GM23338 (cell line): ENCODE results near the gene ADAMTS5. TPM values are rescaled to one million over a fixed set of nuclear protein-coding genes. Genes with fewer than 3 reads are reported as not detected.

Source experiments
- ATAC-seq: fragments of 200-7000 bp; cut with Tn5 transposase; 3 replicates; pipeline ENCODE4 v1.9.1; 2020
- DNase-seq: peaks from one replicate; pipeline ENCODE4 v3.0.0-alpha.2; 2015; ENCODE audit warnings: low spot score
- H2AFZ ChIP-seq: fragments of 200-600 bp; sonication (generic); 2 replicates; pipeline ENCODE4 v1.8.0; 2016; ENCODE audit warnings: antibody characterized with exemption, mild to moderate bottlenecking, moderate library complexity
- H3F3A ChIP-seq: fragments of 200-600 bp; sonication (generic); replicated peaks from 2 replicates; pipeline ENCODE4 v1.8.0; 2017; ENCODE audit warnings: antibody characterized with exemption, mixed run types, low read depth
- H3K27ac ChIP-seq: fragments of 200-600 bp; sonication (generic); 2 replicates; pipeline ENCODE4 v1.6.1; 2016; ENCODE audit warnings: low read depth
- H3K27me3 ChIP-seq: fragments of 200-600 bp; sonication (generic); 2 replicates; pipeline ENCODE4 v1.8.0; 2016; ENCODE audit warnings: mild to moderate bottlenecking, mixed run types, moderate library complexity; ENCODE audit not compliant: insufficient read depth
- H3K36me3 ChIP-seq: fragments of 200-600 bp; sonication (generic); 2 replicates; pipeline ENCODE4 v1.8.0; 2016; ENCODE audit warnings: mild to moderate bottlenecking; ENCODE audit not compliant: insufficient read depth
- H3K4me1 ChIP-seq: fragments of 200-600 bp; sonication (generic); 2 replicates; pipeline ENCODE4 v1.8.0; 2016; ENCODE audit warnings: mild to moderate bottlenecking, moderate library complexity; ENCODE audit not compliant: insufficient read depth
- H3K4me2 ChIP-seq: fragments of 200-600 bp; sonication (generic); 2 replicates; pipeline ENCODE4 v1.7.1; 2017; ENCODE audit warnings: mixed run types
- H3K4me3 ChIP-seq: fragments of 200-600 bp; sonication (generic); 2 replicates; pipeline ENCODE4 v1.6.1; 2016; ENCODE audit warnings: mixed run types
- H3K79me2 ChIP-seq: fragments of 200-600 bp; sonication (generic); replicated peaks from 2 replicates; pipeline ENCODE4 v1.8.0; 2017; ENCODE audit warnings: mild to moderate bottlenecking; ENCODE audit not compliant: insufficient read depth
- H3K9me2 ChIP-seq: fragments of 200-600 bp; sonication (generic); 2 replicates; pipeline ENCODE4 v1.8.0; 2017; ENCODE audit not compliant: insufficient read depth
- H4K20me1 ChIP-seq: fragments of 200-600 bp; sonication (generic); replicated peaks from 2 replicates; pipeline ENCODE4 v1.8.0; 2017; ENCODE audit warnings: mild to moderate bottlenecking; ENCODE audit not compliant: insufficient read depth
- H3K27ac Mint-ChIP-seq: 2 replicates; pipeline ENCODE4 v1.8.0; 2020; ENCODE audit warnings: inconsistent platforms, mild to moderate bottlenecking, moderate library complexity, mixed read lengths
- H3K27me3 Mint-ChIP-seq: 3 replicates; pipeline ENCODE4 v1.8.0; 2022; ENCODE audit warnings: low read depth, mild to moderate bottlenecking, moderate library complexity, mixed read lengths, inconsistent platforms; ENCODE audit not compliant: insufficient read depth, poor library complexity
- H3K36me3 Mint-ChIP-seq: 3 replicates; pipeline ENCODE4 v1.8.0; 2021; ENCODE audit warnings: low read depth, mild to moderate bottlenecking, inconsistent platforms, moderate library complexity, mixed read lengths
- H3K4me1 Mint-ChIP-seq: 3 replicates; pipeline ENCODE4 v1.8.0; 2020; ENCODE audit warnings: mild to moderate bottlenecking, inconsistent platforms, mixed read lengths
- H3K4me3 Mint-ChIP-seq: 3 replicates; pipeline ENCODE4 v1.8.0; 2021; ENCODE audit warnings: moderate library complexity, mild to moderate bottlenecking, inconsistent platforms, mixed read lengths
- H3K9me3 Mint-ChIP-seq: 3 replicates; pipeline ENCODE4 v1.8.0; 2020; ENCODE audit warnings: moderate library complexity, mild to moderate bottlenecking, inconsistent platforms, mixed read lengths
- CREB1 ChIP-seq: fragments of 250-450 bp; sonication (Bioruptor Pico); IDR thresholded peaks from 2 replicates; pipeline ENCODE4 v1.5.0; 2020; ENCODE audit warnings: low read depth, mild to moderate bottlenecking, moderate library complexity
- EZH2 ChIP-seq: fragments of 200-600 bp; sonication (generic); IDR thresholded peaks from one replicate; pipeline ENCODE4 v1.8.0; 2017; ENCODE audit warnings: antibody characterized with exemption, mild to moderate bottlenecking, low read depth; ENCODE audit not compliant: unreplicated experiment
- EZH2phosphoT487 ChIP-seq: fragments of 200-600 bp; sonication (generic); IDR thresholded peaks from one replicate; pipeline ENCODE4 v1.8.1; 2018; ENCODE audit warnings: antibody characterized with exemption; ENCODE audit not compliant: unreplicated experiment
- JUNB ChIP-seq: IDR thresholded peaks from one replicate; pipeline ENCODE4 v1.6.1; 2016; ENCODE audit warnings: antibody characterized with exemption; ENCODE audit not compliant: unreplicated experiment
- NANOG ChIP-seq: IDR thresholded peaks from 2 replicates; pipeline ENCODE4 v1.6.1; 2016; ENCODE audit warnings: antibody characterized with exemption, borderline replicate concordance
- POLR2AphosphoS5 ChIP-seq: IDR thresholded peaks from 2 replicates; pipeline ENCODE4 v1.6.1; 2016; ENCODE audit warnings: antibody characterized with exemption, low read depth
- STAT1 ChIP-seq: IDR thresholded peaks from one replicate; pipeline ENCODE4 v1.6.1; 2016; ENCODE audit warnings: antibody characterized with exemption; ENCODE audit not compliant: unreplicated experiment
- ZNF114 ChIP-seq: fragments of 250-450 bp; sonication (Bioruptor Pico); IDR thresholded peaks from 2 replicates; pipeline ENCODE4 v1.5.0; 2020; ENCODE audit warnings: mild to moderate bottlenecking, moderate library complexity
- ZNF331 ChIP-seq: fragments of 250-450 bp; sonication (Bioruptor Pico); IDR thresholded peaks from 2 replicates; pipeline ENCODE4 v1.5.0; 2020; ENCODE audit warnings: low read depth, mild to moderate bottlenecking, moderate library complexity
- polyA plus RNA-seq: library from polyadenylated mRNA; unstranded; fragments of >200 nt; fragmentation: Nextera tagmentation; extraction: Ambion mirVana; gene quantifications from 2 replicates; pipeline ENCODE4 v1.2.1, GENCODE V29; 2016
- total RNA-seq: library from RNA; depleted of rRNA; stranded (reverse); fragments of >200 nt; shearing (Covaris generic); gene quantifications from 2 replicates; pipeline ENCODE4 v1.2.3, GENCODE V29; 2014
- TF ChIP-seq, protein P1 (sequence below): fragments of 250-450 bp; sonication (Bioruptor Pico); IDR thresholded peaks from 2 replicates; pipeline ENCODE4 v1.5.0; 2020; ENCODE audit warnings: mild to moderate bottlenecking, moderate library complexity
- TF ChIP-seq, protein P2 (sequence below): IDR thresholded peaks from 2 replicates; pipeline ENCODE4 v1.6.1; 2016; ENCODE audit warnings: antibody characterized with exemption
- TF ChIP-seq, protein P3 (sequence below): IDR thresholded peaks from one replicate; pipeline ENCODE4 v1.6.1; 2018; ENCODE audit warnings: antibody characterized with exemption; ENCODE audit not compliant: unreplicated experiment
- TF ChIP-seq, protein P4 (sequence below), 2 experiments: fragments of 200-600 bp in 1 of 2; sonication (generic) in 1 of 2; conservative IDR thresholded peaks; 2 replicates each; pipeline versions ENCODE4 v1.5.1 to v1.6.1; 2016 to 2017; ENCODE audit warnings: antibody characterized with exemption in 2 of 2, low read depth in 2 of 2, mild to moderate bottlenecking in 2 of 2, moderate library complexity in 1 of 2

The ADAMTS5 gene
- total and polyA plus RNA-seq, 2 experiments from 2014 or later, result 0.21 to 0.32 TPM

DNA sequence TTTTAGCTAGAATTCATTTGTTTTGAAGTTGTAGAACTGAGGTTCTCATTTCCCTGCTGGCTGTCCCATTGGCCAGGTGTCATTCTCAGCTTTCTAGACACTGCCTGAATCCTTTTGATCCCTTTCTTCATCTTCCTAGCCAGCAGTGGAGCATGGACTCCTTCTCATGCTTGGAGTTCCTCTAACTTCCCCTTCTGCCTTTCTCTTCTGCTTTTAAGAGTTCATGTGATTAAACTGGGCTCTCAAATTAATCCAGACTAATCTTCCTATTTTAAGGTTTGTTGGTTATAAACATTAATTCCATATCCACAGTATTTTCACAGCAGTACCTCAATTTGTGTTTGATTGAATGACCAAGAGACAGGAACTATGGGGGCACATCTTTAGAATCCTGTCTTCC is 52.3 kb downstream of the ADAMTS5 start:
- Histone ChIP-seq H2AFZ (no peak overlapping the region), H3K27ac (no peak overlapping the region), H3K4me3 (no peak overlapping the region), H3K9me2 (no peaks in the 10 kb centered on the region), H4K20me1 (no peaks in the 10 kb centered on the region), H3K79me2 (no peaks in the 10 kb centered on the region), H3K4me1 (peaks cover 23% of the 10 kb centered on the region), H3F3A (no peaks in the 10 kb centered on the region), H3K4me2 (no peak overlapping the region), H3K36me3 (no peaks in the 10 kb centered on the region), H3K27me3 (no peaks in the 10 kb centered on the region)
- H3K27me3 Mint-ChIP-seq, result peaks cover 2% of the 10 kb centered on the region
- TF ChIP-seq POLR2AphosphoS5 (no peak), ZNF114 (CRISPR knock-in tag) (no peak), EZH2phosphoT487 (no peak), STAT1 (no peak), CREB1 (CRISPR knock-in tag) (no peak), ZNF331 (CRISPR knock-in tag) (no peak), EZH2 (no peak), NANOG (no peak), JUNB (no peak)
- TF ChIP-seq, protein P1, sequence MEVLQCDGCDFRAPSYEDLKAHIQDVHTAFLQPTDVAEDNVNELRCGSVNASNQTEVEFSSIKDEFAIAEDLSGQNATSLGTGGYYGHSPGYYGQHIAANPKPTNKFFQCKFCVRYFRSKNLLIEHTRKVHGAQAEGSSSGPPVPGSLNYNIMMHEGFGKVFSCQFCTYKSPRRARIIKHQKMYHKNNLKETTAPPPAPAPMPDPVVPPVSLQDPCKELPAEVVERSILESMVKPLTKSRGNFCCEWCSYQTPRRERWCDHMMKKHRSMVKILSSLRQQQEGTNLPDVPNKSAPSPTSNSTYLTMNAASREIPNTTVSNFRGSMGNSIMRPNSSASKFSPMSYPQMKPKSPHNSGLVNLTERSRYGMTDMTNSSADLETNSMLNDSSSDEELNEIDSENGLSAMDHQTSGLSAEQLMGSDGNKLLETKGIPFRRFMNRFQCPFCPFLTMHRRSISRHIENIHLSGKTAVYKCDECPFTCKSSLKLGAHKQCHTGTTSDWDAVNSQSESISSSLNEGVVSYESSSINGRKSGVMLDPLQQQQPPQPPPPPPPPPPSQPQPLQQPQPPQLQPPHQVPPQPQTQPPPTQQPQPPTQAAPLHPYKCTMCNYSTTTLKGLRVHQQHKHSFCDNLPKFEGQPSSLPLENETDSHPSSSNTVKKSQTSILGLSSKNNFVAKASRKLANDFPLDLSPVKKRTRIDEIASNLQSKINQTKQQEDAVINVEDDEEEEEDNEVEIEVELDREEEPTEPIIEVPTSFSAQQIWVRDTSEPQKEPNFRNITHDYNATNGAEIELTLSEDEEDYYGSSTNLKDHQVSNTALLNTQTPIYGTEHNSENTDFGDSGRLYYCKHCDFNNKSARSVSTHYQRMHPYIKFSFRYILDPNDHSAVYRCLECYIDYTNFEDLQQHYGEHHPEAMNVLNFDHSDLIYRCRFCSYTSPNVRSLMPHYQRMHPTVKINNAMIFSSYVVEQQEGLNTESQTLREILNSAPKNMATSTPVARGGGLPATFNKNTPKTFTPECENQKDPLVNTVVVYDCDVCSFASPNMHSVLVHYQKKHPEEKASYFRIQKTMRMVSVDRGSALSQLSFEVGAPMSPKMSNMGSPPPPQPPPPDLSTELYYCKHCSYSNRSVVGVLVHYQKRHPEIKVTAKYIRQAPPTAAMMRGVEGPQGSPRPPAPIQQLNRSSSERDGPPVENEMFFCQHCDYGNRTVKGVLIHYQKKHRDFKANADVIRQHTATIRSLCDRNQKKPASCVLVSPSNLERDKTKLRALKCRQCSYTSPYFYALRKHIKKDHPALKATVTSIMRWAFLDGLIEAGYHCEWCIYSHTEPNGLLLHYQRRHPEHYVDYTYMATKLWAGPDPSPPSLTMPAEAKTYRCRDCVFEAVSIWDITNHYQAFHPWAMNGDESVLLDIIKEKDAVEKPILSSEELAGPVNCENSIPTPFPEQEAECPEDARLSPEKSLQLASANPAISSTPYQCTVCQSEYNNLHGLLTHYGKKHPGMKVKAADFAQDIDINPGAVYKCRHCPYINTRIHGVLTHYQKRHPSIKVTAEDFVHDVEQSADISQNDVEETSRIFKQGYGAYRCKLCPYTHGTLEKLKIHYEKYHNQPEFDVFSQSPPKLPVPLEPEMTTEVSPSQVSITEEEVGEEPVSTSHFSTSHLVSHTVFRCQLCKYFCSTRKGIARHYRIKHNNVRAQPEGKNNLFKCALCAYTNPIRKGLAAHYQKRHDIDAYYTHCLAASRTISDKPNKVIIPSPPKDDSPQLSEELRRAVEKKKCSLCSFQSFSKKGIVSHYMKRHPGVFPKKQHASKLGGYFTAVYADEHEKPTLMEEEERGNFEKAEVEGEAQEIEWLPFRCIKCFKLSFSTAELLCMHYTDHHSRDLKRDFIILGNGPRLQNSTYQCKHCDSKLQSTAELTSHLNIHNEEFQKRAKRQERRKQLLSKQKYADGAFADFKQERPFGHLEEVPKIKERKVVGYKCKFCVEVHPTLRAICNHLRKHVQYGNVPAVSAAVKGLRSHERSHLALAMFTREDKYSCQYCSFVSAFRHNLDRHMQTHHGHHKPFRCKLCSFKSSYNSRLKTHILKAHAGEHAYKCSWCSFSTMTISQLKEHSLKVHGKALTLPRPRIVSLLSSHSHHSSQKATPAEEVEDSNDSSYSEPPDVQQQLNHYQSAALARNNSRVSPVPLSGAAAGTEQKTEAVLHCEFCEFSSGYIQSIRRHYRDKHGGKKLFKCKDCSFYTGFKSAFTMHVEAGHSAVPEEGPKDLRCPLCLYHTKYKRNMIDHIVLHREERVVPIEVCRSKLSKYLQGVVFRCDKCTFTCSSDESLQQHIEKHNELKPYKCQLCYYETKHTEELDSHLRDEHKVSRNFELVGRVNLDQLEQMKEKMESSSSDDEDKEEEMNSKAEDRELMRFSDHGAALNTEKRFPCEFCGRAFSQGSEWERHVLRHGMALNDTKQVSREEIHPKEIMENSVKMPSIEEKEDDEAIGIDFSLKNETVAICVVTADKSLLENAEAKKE, result no peak
- TF ChIP-seq, protein P2, sequence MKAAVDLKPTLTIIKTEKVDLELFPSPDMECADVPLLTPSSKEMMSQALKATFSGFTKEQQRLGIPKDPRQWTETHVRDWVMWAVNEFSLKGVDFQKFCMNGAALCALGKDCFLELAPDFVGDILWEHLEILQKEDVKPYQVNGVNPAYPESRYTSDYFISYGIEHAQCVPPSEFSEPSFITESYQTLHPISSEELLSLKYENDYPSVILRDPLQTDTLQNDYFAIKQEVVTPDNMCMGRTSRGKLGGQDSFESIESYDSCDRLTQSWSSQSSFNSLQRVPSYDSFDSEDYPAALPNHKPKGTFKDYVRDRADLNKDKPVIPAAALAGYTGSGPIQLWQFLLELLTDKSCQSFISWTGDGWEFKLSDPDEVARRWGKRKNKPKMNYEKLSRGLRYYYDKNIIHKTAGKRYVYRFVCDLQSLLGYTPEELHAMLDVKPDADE, result no peak
- TF ChIP-seq, protein P3, sequence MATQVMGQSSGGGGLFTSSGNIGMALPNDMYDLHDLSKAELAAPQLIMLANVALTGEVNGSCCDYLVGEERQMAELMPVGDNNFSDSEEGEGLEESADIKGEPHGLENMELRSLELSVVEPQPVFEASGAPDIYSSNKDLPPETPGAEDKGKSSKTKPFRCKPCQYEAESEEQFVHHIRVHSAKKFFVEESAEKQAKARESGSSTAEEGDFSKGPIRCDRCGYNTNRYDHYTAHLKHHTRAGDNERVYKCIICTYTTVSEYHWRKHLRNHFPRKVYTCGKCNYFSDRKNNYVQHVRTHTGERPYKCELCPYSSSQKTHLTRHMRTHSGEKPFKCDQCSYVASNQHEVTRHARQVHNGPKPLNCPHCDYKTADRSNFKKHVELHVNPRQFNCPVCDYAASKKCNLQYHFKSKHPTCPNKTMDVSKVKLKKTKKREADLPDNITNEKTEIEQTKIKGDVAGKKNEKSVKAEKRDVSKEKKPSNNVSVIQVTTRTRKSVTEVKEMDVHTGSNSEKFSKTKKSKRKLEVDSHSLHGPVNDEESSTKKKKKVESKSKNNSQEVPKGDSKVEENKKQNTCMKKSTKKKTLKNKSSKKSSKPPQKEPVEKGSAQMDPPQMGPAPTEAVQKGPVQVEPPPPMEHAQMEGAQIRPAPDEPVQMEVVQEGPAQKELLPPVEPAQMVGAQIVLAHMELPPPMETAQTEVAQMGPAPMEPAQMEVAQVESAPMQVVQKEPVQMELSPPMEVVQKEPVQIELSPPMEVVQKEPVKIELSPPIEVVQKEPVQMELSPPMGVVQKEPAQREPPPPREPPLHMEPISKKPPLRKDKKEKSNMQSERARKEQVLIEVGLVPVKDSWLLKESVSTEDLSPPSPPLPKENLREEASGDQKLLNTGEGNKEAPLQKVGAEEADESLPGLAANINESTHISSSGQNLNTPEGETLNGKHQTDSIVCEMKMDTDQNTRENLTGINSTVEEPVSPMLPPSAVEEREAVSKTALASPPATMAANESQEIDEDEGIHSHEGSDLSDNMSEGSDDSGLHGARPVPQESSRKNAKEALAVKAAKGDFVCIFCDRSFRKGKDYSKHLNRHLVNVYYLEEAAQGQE, result no peak
- TF ChIP-seq, protein P4, sequence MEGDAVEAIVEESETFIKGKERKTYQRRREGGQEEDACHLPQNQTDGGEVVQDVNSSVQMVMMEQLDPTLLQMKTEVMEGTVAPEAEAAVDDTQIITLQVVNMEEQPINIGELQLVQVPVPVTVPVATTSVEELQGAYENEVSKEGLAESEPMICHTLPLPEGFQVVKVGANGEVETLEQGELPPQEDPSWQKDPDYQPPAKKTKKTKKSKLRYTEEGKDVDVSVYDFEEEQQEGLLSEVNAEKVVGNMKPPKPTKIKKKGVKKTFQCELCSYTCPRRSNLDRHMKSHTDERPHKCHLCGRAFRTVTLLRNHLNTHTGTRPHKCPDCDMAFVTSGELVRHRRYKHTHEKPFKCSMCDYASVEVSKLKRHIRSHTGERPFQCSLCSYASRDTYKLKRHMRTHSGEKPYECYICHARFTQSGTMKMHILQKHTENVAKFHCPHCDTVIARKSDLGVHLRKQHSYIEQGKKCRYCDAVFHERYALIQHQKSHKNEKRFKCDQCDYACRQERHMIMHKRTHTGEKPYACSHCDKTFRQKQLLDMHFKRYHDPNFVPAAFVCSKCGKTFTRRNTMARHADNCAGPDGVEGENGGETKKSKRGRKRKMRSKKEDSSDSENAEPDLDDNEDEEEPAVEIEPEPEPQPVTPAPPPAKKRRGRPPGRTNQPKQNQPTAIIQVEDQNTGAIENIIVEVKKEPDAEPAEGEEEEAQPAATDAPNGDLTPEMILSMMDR (conservative IDR thresholded peaks at IDR 0.05; ENCODE audit: low read depth in 2 of 2), result no peak
- H3K9me3 Mint-ChIP-seq, result peaks cover 25% of the 10 kb centered on the region
- no peak for DNase-seq
- H3K4me1 Mint-ChIP-seq, result peaks cover 21% of the 10 kb centered on the region
- no peak overlapping the region for H3K27ac Mint-ChIP-seq
- H3K4me3 Mint-ChIP-seq, result no peak overlapping the region
- H3K36me3 Mint-ChIP-seq, result peaks cover 37% of the 10 kb centered on the region
- ATAC-seq, result no peak
